ENCODE results near the gene TMOD2.

Gene TMOD2

GRCh38 chr15:51840692-51841091, 89.3 kb downstream of the TMOD2 start:
- Histone ChIP-seq H3K4me3 (ENCODE audit: insufficient read depth, low read depth, low read length) (no peak overlapping the region), H3K27ac (ENCODE audit: insufficient read depth, low read depth, low read length, poor library complexity, severe bottlenecking) (no peak overlapping the region), H3K4me1 (ENCODE audit: control insufficient read depth, insufficient read depth, low read length) (peaks cover 15% of the 10 kb centered on the region), H3K36me3 (ENCODE audit: control insufficient read depth, insufficient read depth, low read length) (no peaks in the 10 kb centered on the region), H3K27me3 (ENCODE audit: control insufficient read depth, insufficient read depth, low read length, poor library complexity, severe bottlenecking) (no peaks in the 10 kb centered on the region), H3K9me3 (ENCODE audit: control insufficient read depth, low read length) (no peaks in the 10 kb centered on the region)
- WGBS, 2 experiments, result 96 to 100% methylated on average over 4 of the region's 4 CpGs

GRCh38 chr15:51841406-51842040, 90.1 kb downstream of the TMOD2 start:
- H3K27me3 ChIP-seq (ENCODE audit: control insufficient read depth, insufficient read depth, low read length, poor library complexity, severe bottlenecking), result no peaks in the 10 kb centered on the region
- WGBS, 2 experiments, result 90 to 96% methylated on average over 5 of the region's 5 CpGs
- H3K9me3 ChIP-seq (ENCODE audit: control insufficient read depth, low read length), result no peaks in the 10 kb centered on the region
- H3K4me3 ChIP-seq (ENCODE audit: insufficient read depth, low read depth, low read length), result no peak overlapping the region
- H3K4me1 ChIP-seq (ENCODE audit: control insufficient read depth, insufficient read depth, low read length), result peaks cover 15% of the 10 kb centered on the region
- H3K36me3 ChIP-seq (ENCODE audit: control insufficient read depth, insufficient read depth, low read length), result no peaks in the 10 kb centered on the region
- H3K27ac ChIP-seq (ENCODE audit: insufficient read depth, low read depth, low read length, poor library complexity, severe bottlenecking), result no peak overlapping the region

- Histone ChIP-seq H3K27me3 (ENCODE audit: control insufficient read depth, insufficient read depth, low read length, poor library complexity, severe bottlenecking) (no peaks in the 10 kb centered on the region), H3K4me1 (ENCODE audit: control insufficient read depth, insufficient read depth, low read length) (peaks cover 15% of the 10 kb centered on the region), H3K4me3 (ENCODE audit: insufficient read depth, low read depth, low read length) (no peak overlapping the region), H3K27ac (ENCODE audit: insufficient read depth, low read depth, low read length, poor library complexity, severe bottlenecking) (no peak overlapping the region), H3K9me3 (ENCODE audit: control insufficient read depth, low read length) (no peaks in the 10 kb centered on the region), H3K36me3 (ENCODE audit: control insufficient read depth, insufficient read depth, low read length) (no peaks in the 10 kb centered on the region)
- 88 to 98% methylated on average over 3 of the region's 3 CpGs for WGBS, 2 experiments
Observed at GRCh38 chr15:51842265-51842664, 90.9 kb downstream of the TMOD2 start.

GRCh38 chr15:51842852-51843737, 91.7 kb downstream of the TMOD2 start:
- peaks cover 8% of the 10 kb centered on the region for H3K4me1 ChIP-seq (ENCODE audit: control insufficient read depth, insufficient read depth, low read length)
- WGBS, 2 experiments, result 84 to 85% methylated on average over 5 of the region's 6 CpGs
- H3K27ac ChIP-seq (ENCODE audit: insufficient read depth, low read depth, low read length, poor library complexity, severe bottlenecking), result no peak overlapping the region
- H3K36me3 ChIP-seq (ENCODE audit: control insufficient read depth, insufficient read depth, low read length), result no peaks in the 10 kb centered on the region
- H3K9me3 ChIP-seq (ENCODE audit: control insufficient read depth, low read length), result no peaks in the 10 kb centered on the region
- no peak overlapping the region for H3K4me3 ChIP-seq (ENCODE audit: insufficient read depth, low read depth, low read length)
- H3K27me3 ChIP-seq (ENCODE audit: control insufficient read depth, insufficient read depth, low read length, poor library complexity, severe bottlenecking), result no peaks in the 10 kb centered on the region

- H3K4me3 ChIP-seq (ENCODE audit: insufficient read depth, low read depth, low read length), result no peak overlapping the region
- no peaks in the 10 kb centered on the region for H3K27me3 ChIP-seq (ENCODE audit: control insufficient read depth, insufficient read depth, low read length, poor library complexity, severe bottlenecking)
- peaks cover 4% of the 10 kb centered on the region for H3K4me1 ChIP-seq (ENCODE audit: control insufficient read depth, insufficient read depth, low read length)
- no peaks in the 10 kb centered on the region for H3K9me3 ChIP-seq (ENCODE audit: control insufficient read depth, low read length)
- H3K27ac ChIP-seq (ENCODE audit: insufficient read depth, low read depth, low read length, poor library complexity, severe bottlenecking), result no peak overlapping the region
- WGBS, 2 experiments, result 84 to 87% methylated on average over 3 to 4 of the region's 4 CpGs
- H3K36me3 ChIP-seq (ENCODE audit: control insufficient read depth, insufficient read depth, low read length), result no peaks in the 10 kb centered on the region
Observed at GRCh38 chr15:51844747-51845426, 93.5 kb downstream of the TMOD2 start.

- H3K36me3 ChIP-seq (ENCODE audit: control insufficient read depth, insufficient read depth, low read length), result no peaks in the 10 kb centered on the region
- H3K9me3 ChIP-seq (ENCODE audit: control insufficient read depth, low read length), result no peaks in the 10 kb centered on the region
- no peak overlapping the region for H3K4me3 ChIP-seq (ENCODE audit: insufficient read depth, low read depth, low read length)
- no peak overlapping the region for H3K27ac ChIP-seq (ENCODE audit: insufficient read depth, low read depth, low read length, poor library complexity, severe bottlenecking)
- H3K4me1 ChIP-seq (ENCODE audit: control insufficient read depth, insufficient read depth, low read length), result peaks cover 4% of the 10 kb centered on the region
- WGBS, 2 experiments, result 94 to 98% methylated on average over 3 of the region's 3 CpGs
- no peaks in the 10 kb centered on the region for H3K27me3 ChIP-seq (ENCODE audit: control insufficient read depth, insufficient read depth, low read length, poor library complexity, severe bottlenecking)
Observed at GRCh38 chr15:51846066-51846462, 94.7 kb downstream of the TMOD2 start.

- Histone ChIP-seq H3K27me3 (ENCODE audit: control insufficient read depth, insufficient read depth, low read length, poor library complexity, severe bottlenecking) (no peaks in the 10 kb centered on the region), H3K36me3 (ENCODE audit: control insufficient read depth, insufficient read depth, low read length) (no peaks in the 10 kb centered on the region), H3K4me3 (ENCODE audit: insufficient read depth, low read depth, low read length) (no peak overlapping the region), H3K27ac (ENCODE audit: insufficient read depth, low read depth, low read length, poor library complexity, severe bottlenecking) (no peak overlapping the region), H3K9me3 (ENCODE audit: control insufficient read depth, low read length) (no peaks in the 10 kb centered on the region), H3K4me1 (ENCODE audit: control insufficient read depth, insufficient read depth, low read length) (peaks cover 4% of the 10 kb centered on the region)
- 58 to 76% methylated on average over 2 to 3 of the region's 3 CpGs for WGBS, 2 experiments
Observed at GRCh38 chr15:51846463-51847230, 95.2 kb downstream of the TMOD2 start.

- H3K27ac ChIP-seq (ENCODE audit: insufficient read depth, low read depth, low read length, poor library complexity, severe bottlenecking), result no peak overlapping the region
- no peaks in the 10 kb centered on the region for H3K4me1 ChIP-seq (ENCODE audit: control insufficient read depth, insufficient read depth, low read length)
- no peak overlapping the region for H3K4me3 ChIP-seq (ENCODE audit: insufficient read depth, low read depth, low read length)
- WGBS, 2 experiments, result 96 to 98% methylated on average over 3 of the region's 3 CpGs
- no peaks in the 10 kb centered on the region for H3K27me3 ChIP-seq (ENCODE audit: control insufficient read depth, insufficient read depth, low read length, poor library complexity, severe bottlenecking)
- H3K36me3 ChIP-seq (ENCODE audit: control insufficient read depth, insufficient read depth, low read length), result no peaks in the 10 kb centered on the region
- H3K9me3 ChIP-seq (ENCODE audit: control insufficient read depth, low read length), result no peaks in the 10 kb centered on the region
Observed at GRCh38 chr15:51848811-51849210, 97.4 kb downstream of the TMOD2 start.

GRCh38 chr15:51849860-51850259, 98.5 kb downstream of the TMOD2 start:
- no peaks in the 10 kb centered on the region for H3K4me1 ChIP-seq (ENCODE audit: control insufficient read depth, insufficient read depth, low read length)

More at GRCh38 chr15:51849860-51850259, 98.5 kb downstream of the TMOD2 start:
- no peaks in the 10 kb centered on the region for H3K27me3 ChIP-seq (ENCODE audit: control insufficient read depth, insufficient read depth, low read length, poor library complexity, severe bottlenecking)
- H3K4me3 ChIP-seq (ENCODE audit: insufficient read depth, low read depth, low read length), result no peak overlapping the region
- 94 to 97% methylated on average over 3 of the region's 3 CpGs for WGBS, 2 experiments
- H3K27ac ChIP-seq (ENCODE audit: insufficient read depth, low read depth, low read length, poor library complexity, severe bottlenecking), result no peak overlapping the region
- H3K36me3 ChIP-seq (ENCODE audit: control insufficient read depth, insufficient read depth, low read length), result no peaks in the 10 kb centered on the region
- H3K9me3 ChIP-seq (ENCODE audit: control insufficient read depth, low read length), result no peaks in the 10 kb centered on the region
